HG03108 (cell line): ENCODE measurements around the gene KLHDC3.

Experiments
- ATAC-seq: cut with Tn5 transposase; IDR thresholded peaks from one replicate; pipeline ENCODE4 v1.9.1; 2021; ENCODE audit warnings: moderate library complexity; ENCODE audit not compliant: unreplicated experiment

Gene KLHDC3, protein sequence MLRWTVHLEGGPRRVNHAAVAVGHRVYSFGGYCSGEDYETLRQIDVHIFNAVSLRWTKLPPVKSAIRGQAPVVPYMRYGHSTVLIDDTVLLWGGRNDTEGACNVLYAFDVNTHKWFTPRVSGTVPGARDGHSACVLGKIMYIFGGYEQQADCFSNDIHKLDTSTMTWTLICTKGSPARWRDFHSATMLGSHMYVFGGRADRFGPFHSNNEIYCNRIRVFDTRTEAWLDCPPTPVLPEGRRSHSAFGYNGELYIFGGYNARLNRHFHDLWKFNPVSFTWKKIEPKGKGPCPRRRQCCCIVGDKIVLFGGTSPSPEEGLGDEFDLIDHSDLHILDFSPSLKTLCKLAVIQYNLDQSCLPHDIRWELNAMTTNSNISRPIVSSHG

DNA sequence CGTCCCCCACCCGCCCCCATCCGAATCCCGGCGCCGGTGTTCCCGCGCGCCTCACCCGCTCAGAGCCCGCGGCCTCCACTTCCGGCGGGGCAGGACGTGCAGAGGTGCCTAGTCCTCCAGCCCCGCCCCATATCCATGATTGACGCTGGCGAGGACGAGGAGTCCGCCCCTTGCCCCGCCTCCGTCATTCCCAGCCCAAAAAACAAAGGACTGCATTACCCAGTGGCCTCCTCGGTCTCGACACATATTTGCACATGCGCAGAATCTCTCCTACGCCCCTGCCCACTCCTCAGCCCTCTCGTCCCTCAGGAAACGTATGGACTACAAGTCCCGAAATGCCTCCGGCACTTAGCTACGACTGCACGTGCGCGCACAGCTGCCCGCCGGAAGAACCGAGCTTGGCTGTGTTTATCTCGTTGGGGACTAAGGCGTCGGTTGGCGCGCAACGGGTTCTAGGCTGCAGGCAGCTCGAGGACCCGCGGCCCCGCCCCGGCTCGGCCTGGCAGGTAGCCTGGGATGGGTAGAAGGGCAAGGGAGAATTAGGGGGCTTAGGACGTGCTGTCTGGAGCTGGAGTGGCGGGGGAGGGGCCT, at the start of gene KLHDC3, which contains the start of gene MEA1:
KLHDC3 (plus strand) TSS at position 407 of the 591 bp plus-strand sequence. CDS start 2,944 bp downstream, outside the sequence.
MEA1 (minus strand) TSS at position 104 of the 591 bp plus-strand sequence. CDS start 133 bp downstream, outside the sequence.
- peak; percentile 94 for ATAC-seq

DNA sequence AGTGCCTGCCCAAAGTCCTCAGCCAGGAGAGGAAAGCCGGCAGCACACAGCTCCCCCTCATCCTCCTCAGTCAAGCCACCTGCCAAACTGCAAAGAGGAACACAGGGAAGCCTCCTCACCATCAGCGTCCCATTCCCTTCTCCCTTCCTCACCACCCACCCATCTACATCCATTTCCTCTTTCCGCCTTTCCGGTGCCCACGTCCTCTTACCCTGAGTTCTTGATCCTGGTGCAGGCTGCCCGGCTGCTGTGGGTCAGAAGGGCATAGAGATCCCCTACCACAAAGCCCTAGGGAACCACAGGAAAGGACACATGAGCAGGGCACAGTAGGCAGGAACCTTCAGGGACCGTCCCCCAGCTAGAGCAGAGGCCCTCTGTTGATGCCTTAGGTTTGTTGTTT, 47.5 kb upstream of the KLHDC3 start:
- ATAC-seq: no peak

DNA sequence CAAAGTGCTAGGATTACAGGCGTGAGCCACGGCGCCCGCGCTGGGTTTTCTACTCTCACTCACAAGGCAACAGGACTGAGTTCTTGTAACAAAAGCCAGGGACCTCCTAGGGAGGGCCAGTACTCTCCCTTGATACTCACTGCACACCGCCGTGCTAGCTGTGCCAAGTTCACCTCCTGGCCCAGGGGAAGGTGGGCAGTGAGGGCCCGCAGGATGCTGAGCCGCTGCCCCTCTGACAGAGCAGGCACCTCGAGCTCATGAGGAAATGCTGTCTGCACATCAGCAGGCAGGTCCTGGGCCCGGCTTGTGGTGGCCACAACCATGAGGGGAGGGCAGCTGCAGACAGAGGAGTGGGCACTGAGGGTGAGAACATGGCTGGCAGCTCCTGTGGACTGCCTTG, 46.8 kb upstream of the KLHDC3 start:
- ATAC-seq: no peak

DNA sequence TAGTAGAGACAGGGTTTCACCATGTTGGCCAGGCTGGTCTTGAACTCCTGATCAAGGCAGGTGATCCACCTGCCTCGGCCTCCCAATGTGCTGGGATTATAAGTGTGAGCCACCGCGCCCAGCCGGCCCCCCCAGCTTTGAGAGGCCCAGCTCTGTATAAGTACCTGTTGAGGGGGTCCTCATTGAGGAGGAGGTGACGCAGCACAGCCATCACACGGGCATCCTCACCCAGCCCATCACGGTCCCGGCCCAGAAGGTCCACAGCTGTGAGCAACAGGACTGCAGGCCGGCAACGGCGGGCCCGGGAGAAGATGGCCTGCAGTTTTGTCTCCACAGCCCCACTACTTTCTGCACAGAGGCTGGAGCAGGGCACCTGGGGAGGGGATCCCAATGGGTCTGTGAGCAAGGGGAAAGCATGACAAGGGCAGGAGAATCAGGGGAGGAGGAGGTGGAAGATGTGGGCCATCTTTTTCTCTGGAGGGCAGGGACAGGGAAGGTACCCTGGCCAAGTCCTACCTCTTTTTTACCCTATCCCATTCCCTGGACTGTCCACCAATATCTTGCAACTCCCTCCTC, 45.8 kb upstream of the KLHDC3 start:
- ATAC-seq: no peak

DNA sequence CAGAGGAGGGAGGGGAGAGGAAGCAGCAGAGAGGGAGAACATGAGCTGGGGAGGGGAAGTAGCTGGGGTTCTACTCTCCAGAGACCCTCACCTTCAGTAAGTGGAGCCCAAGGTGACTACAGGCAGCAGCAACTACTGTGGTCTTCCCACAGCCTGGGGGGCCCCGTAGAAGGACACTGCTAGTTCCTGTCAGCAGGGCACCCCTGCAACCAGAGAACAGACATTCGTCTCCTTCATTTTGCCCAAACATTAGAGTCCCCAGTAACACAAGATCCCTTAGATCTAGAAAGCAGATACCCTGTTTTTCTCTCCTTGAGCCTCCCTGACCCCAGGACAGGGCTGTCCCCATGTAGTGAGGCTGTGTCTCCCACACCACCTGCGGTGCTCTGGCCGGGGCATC, 45.3 kb upstream of the KLHDC3 start:
- ATAC-seq: no peak

DNA sequence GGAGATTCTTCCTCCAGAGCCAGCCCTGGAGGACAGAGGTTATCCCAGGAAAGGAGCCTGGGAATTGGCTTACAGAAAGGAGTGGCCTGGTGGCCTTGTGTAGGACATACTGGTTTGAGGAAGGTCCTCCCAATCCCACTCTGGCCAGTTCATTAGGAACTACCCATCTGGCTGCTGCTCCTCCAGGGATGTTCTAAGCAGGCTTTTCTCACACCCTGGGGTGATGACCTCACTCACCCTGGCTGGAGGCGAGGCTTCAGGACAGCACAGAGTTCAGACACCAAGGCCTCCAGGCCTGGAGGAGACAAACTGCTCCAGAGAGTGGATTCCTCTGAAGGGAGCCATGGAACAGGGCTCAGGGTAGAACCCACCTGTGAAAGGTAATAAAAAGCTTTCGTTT, 44.6 kb upstream of the KLHDC3 start:
- no peak for ATAC-seq

DNA sequence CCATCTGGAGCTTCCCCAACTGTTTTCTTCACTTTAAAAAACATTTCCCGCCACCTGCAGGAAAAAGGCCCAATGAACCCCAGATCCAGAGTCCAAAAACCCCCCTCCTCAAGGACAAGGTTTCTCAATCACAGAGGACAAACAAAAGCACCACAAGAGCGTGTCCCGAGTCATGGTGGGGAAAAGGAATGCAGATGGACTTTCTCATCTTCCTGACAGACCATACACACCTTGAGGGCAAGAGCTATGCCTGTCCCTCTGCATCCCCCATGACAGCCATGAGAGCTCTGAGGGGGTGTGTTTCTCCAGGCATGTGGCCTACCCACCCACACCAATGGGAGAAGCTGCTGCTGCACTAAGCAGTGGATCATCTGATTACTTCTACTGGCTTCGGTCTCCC, 44.1 kb upstream of the KLHDC3 start:
- ATAC-seq: no peak

DNA sequence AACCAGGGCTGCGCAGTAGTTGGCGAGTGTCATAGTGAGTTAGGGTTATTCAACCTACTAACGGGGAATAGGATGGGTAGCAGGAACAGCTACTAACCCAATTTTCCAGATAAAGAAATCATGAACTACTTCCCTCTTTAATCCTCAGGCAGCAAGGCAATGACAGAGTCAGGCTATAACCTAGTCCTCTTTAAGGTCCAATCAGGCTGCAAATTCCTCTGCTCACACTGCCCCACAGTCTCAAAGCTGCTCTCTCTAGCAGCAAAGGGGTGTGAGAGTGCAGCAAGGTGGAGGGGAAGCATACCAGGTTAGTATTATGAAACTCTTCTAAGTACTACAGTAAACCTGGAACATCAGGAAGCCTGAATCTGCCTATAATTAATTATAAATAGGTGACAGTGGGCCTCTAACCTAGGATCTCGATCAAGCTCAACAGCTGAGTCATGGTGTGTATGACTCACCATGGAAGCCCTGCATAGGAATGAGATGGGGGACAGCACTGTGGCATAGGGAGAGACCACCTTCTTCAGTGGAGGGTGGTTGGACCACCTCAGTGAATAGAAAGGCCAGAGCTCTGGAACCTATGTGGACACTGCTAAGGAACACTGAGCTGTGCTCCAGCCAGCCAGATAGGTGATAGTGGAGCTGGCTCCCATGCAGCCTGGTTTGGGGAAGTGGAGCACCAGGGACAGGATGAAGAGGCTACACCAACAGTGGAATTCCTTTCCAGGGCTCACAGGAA, 43.0 kb upstream of the KLHDC3 start:
- ATAC-seq: no peak

DNA sequence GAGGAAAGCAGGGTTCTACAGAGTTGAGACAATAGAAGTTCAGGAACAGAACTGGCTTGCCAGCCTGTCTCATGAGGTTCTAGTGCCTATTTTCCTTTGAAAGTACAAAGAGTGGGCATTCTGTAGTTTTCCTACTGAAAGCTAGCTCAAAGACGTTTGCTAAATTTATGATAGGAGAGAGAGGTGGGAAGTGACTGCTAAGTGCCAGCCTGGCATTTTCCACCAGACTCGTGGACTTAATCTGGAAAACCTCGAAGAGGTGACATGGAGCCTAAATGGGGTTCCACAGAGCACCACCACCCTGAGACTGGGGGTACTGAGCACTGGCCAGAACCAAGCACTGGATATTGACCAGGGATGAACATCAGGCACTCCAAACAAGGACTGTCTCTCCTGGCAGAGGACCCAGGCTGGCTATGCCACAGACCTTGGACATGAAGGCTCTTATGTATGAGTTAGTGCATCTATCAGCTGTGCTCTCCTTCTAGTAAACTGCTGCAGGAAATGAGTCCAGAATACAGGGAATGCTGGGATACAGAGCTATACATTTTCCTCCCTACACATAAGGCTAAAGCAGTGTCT, 42.2 kb upstream of the KLHDC3 start:
- no peak for ATAC-seq

DNA sequence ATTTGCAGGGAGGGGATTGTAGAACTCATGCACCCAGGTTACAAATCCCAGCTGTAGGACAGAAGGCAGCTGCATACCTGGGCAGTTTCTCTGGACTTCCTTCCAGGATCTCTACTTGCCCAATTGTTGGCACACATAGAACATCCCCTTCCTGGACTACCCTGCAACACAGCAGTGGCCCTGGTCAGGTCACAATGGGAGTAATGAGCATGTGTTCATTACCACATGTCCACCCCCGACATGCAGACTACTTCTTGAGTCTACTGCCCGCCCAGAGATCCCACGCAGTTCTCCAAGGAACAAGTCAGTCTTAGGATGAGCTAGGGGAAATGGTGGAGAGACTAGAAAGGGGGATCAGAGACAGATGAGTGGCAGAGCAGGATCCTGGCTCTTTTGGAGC, 40.1 kb upstream of the KLHDC3 start:
- no peak for ATAC-seq

DNA sequence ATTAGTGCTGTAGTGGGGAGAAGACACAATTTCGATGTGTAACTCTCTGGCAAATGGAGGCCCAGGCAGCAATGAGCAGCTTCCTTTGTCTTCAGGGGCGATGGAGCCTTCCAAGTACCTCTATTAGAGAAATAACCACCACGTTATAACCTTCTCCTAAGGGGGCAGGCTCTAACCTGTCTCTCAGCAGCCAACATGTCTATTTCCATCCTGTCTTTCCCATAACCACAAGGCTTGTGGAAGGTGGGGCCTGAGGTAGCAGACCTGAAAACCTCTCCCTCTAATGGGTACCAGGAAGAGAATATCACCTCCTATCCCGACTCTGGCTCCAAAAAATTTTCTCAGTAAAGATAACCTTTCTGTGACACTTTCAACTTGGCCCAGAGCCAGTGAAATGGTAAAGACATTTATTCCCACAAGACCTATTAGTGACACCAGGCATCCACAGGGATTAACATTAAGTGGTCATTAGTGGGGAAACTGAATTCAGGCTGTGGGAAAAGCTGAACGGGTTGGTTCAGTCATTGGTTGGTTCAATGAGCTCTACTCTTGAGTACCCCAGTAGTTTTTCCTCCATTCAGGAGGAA, 39.0 kb upstream of the KLHDC3 start:
- no peak for ATAC-seq

DNA sequence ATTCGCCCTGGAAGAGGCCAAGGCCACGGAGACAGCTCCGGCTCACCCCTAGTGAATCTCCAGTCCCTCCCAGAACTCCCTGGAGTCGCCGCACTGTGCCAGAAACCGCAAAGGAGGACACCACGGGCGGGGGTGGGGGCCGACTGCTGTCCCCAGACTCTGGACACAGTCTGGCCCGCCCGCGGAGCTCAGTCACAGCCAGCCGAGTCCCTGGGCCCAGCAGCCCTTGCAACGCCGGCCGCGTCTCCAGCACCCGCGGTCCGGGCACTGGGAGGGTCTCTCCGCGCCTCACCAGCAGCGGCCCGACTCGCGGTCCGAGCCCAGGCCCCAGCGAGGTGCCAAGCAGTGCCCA, 35.6 kb upstream of the KLHDC3 start:
- peak; percentile 27 for ATAC-seq

DNA sequence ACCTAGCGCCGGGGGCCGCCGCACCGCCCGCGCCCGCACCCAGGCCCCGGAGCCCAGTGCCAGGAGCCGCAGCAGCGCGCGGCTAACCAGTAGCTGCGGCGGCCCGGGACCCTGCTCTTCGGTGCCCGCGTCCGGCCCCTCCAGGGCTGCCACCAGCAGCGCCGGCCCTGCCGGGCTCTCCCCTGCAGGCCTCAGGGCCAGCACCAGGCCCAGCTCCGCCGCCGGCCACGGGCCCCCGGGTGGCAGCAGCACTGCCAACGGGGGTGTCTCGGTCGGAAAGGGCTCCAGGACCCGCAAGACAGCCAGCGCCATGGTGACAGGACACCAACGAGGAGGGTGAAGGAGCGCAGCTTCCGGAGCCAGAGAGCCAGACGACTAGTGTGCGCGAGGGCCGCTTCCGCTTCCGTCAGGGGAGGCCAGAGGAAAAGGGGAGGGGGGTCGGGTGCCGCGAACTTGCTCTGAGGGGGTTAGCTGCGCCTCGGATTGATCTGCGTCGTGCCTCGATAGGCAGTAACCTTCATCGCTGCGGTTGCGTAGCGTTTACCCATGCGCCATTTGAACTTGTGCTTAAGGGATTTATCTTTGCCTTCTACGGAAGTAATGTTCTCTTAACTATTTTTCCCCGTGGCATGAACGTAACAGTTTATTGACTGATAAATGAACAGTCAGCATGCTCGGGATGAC, 35.1 kb upstream of the KLHDC3 start, which contains the start of gene PEX6:
PEX6 (minus strand) TSS at position 343 of the 684 bp plus-strand sequence; CDS start at position 312, 31 bp downstream.
- peak; percentile 92 for ATAC-seq

DNA sequence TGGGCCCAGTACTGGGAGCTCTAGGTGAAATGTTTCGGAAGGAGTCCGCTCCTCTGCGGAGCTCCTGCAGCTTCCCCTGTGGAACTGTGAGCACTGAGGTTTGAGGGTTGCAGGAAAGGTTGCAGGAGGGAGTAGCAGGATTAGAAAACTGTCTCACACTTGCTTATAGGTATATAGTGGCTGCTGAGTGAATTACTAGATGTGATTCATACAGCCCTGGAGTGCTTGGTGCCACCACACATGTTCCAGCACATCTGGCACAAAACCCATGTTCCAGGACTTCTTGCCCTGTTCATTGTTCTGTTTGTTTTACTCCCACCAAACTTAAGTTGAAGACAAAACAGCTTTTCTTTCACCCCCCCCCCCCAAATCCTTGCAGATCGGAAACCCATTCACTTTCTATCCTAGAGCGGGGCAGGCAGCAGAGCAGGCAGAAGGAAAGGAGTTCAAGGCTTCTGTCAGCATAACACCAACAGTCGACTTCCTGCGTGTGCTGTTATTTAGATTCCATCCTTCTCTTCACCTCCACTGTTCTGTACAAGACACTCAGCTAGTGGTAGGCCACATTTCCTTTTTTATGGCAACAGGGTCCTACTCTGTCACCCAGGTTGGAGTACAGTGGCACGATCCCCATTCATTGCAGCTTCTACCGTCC, 34.4 kb upstream of the KLHDC3 start:
- ATAC-seq: no peak

DNA sequence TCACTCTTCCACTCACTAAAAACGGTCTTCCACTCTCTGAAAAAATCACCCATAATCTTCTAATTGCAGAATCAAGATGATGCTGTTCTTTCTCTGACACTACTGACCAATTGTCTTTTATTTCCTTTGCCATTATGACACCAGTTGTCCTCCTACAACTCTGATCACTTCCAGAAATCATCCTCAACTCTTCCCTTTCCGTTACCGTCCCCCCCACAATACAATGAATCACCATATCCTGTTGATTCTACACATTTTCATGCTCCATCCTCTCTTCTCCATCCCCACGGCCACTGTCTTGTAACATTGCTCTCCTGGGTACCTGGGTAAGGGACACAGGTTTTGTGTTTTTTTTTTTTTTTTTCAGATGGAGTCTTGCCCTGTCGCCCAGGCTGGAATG, 32.2 kb upstream of the KLHDC3 start:
- no peak for ATAC-seq

DNA sequence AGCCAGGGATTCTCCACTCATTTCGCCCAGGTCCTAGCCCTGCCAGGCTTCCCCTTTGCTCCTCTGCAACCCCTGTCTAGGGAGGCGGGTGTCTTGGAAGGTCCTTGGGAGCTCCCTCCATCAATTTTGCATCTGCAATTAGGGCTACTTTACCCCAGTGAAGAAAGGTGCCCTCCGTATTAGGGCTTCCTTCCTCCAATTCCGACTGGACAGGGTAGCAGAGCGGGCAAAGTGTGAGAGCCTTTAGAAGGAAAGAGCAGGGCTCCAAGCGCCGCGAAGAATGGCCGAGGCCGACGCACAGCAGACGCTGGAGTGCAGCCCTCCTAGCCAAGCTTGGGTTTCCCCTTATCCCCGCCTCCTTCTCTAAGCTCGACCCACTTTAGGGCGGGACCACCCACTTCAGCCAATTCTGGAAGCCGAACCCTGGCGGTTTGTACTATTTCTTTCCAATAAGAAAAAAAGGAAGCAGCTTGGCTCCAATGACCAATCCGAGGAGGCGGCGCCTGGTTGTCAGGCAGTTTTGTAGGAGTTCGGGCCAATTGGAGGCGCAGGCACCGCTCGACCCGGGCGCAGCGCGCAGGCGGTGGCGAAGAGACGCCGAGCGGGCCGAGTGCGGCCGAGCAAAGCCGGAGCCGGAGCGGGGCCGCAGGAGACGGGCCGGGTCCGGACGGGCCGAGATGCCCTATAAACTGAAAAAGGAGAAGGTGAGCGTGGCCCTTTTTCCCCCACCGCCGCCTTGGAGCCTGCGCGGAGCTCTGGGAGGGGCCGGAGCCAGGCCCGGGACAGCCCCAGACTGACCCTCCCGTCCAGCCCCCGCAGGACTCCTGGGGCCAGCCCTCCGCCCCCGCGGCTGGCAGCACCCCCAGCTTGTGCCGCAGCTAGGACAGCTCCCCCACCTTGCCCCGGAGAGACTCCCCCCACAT, 29.8 kb upstream of the KLHDC3 start, which contains the start of gene PPP2R5D:
PPP2R5D (plus strand) TSS at position 570 of the 923 bp plus-strand sequence; CDS start at position 678, 108 bp downstream.
- peak; percentile 94 for ATAC-seq

DNA sequence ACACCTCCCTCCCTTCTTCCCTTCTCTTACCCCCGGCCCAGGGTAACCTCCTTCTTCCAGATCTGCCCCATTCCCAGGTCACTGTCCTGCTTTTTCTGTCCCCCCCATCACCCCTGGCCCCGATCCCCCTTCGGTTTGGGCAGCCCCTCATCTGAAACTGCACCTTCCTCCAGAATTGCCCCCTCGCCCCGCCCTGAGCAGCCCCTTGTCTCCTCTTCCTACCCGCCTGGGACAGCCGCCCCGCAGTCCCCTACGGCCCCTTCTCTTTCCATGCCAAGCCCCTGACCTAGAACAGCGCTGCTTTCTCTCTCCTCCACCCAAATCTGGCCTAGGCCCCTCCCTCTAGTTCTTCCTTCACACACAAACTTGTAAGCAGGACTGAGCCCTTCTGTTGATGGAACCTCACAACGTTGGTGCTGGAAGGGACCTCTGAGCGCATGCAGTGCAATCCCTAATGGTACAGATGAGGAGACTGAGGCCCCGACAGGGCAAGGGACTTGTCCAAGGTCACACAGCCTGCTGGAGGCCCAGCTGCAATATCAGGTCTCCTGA, 29.0 kb upstream of the KLHDC3 start:
- no peak for ATAC-seq
